Activated T-helper 9 cell treated with anti-CD3 and anti-CD28 coated beads, Interleukin-2, amount 50 U/mL, for 16 hours (primary cell): ENCODE results near the gene HS6ST1.
"Not testable (repeated sequence)": the region's sequence is repeated elsewhere in the genome, so short reads cannot be mapped to it uniquely, and the experiment has no call there.

Source experiments
- DNase-seq: peaks from one replicate; pipeline ENCODE4 v3.0.0-alpha.2; 2020; ENCODE audit warnings: low read depth

The HS6ST1 gene

DNA sequence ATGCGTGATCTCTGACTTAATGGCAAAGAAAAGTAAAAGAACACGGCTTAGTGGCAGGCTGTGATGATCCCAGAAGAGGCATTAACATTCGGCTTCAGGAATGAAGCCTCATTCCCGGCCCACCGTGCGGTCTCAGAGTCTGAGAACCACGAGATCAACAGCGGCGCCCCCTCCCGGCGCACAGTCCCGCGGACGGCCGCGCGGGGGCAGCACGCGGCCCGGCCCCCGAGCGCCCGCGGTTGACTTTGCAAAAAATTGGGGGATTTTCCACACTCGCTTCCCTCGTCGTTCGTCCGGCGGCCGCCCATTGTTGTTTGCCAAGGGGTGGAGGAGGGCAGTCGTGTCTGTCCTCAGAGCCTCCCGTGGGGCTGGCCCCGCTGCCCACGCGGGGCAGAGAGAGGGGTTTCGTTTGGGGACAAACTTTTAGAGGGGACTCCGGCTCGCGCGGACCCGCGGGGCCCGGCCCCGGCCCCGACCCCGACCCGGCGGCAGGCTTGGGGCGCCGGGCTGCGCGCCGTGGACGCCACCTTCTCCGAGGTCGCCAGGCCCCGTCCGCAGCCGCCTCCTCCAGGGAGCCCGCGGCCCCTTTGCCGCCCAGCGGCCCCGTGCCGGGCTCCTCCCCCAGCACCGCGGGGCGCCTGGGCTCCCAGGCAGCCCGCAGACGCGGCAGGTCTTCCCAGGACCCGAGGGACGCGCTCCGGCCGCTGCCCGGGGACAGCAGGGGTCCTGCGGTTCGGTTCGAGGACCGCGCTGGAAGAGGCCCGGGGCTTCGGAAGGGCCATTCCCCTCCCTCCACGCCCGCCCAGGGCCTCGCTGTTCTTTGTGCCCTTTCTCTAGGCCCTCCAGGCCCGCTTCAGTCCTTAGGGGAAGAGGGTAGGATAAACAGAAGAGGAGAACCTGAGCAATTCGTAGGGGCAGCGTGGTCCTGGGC lies 3.4 kb upstream of the HS6ST1 start:
- DNase-seq, result peak; percentile 74

DNA sequence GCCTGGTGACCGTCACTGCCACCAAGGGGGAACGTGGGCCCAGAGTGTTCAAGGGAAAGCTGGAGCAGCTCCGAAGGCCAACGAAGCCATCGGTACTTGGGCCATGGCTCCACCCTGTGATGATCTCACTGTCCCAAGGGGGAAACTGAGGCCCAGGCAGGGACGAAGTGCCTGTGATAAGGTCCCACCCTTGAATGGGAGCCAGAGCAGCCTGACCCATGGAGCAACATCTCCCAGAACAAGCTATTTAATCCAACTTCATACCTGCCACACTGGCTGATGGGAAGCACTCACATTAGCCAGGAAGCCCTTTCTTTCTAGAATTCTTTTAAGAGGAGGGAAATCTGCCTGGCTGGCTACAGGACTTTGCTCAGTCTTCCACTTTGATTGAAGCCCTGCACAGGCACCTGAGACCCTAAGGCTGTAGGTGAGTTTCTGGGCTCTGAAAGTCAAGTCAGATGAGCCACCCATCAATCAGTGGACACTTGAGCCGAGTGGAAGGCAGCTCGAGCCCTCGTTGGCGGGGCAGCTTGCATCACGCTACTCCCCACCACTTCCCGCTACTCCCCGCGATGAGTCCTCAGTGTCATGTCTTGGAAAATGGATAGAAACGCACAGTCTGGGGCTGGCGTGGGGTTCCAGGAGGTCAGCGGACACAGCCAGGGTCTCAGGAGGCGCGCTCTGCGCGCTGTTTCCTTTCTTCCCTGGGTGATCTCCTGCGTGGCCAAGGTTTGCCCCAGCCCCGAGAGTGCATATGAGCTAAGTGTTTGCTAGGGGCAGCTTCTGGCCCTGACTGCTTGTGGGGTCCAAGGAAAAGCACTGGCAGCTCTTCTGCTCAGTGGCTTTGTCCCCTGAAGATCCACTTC lies 2.5 kb upstream of the HS6ST1 start:
- no peak for DNase-seq

DNA sequence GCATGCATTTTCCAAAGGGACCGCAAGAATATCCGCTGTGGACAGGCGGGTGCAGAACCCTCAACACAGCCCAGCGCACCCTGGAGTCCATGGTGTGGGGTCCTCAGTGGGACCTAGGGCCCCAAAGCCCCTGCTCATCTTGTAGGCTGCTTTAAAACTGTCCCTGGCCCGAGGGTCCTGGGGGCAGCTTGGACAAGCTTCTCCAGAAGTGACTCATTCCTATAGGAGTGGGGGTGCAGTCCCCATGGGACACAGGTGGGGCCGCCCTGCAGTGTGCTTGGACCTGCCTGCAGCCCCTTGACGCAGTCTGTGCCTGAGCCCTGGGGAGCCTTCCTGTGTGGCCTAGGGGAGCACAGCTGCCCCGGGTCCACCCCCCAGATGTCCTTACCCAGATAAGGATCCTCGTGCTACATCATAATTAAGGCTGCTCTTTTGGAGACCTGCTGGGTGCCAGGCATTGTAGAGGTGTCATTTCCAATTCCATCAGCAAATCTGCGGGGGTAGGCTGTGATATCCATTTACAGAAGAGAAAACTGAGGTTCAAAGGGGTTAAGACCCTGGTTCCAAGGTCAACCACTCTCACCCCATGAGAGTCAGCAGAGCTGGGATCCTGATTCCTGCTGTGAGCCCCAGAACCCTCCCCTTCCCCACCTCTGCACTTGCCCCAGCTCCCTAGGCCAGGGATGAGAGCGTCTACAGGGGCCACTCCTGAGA lies 1.7 kb upstream of the HS6ST1 start:
- no peak for DNase-seq

DNA sequence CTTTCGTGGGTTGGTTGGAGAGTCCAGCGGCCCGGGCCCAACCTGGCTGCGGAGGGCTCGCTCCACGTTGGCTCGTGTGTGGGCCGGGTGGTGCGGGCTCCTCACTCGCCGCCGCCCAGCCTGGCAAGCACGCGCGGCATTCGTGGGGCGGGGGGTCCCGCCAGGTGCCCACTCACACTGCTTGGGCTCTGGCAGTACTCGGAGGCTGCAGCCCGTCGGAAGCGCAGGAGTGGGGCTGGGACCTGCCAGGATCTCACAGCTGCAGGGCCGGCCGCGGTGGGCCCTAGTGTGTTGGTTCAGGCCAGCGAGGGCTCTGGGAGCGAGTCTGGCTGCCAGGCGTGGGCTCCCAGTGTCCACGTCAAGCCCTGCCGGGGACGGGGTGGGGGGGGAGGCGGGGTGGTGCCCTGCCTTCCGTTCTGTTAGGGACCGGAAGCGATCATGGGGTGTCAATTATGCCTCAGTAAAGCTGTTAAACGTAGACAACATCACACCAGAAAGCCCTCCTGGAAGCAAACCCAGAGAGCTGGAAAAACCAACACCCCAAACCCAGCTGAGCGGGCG lies 1.0 kb upstream of the HS6ST1 start:
- DNase-seq, result no peak

DNA sequence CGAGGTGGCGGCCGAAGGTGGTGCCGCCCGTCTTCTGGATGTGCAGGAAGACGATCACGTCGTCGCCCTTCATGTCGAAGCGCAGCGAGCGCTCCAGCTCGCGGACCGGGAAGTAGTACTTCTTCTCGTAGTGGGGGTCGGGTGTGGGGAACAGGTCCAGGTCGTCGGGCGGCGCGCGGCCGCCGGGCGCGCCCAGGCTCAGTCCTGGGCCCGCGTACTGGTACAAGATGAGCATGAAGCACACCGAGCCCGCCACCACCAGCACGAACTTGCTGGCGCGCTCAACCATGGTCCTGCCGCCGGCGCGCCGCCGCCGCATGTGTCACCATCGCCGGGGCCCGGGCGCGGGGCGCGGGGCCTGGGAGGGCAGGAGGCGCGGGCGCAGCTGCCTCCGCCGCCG lies 423 bp downstream of the HS6ST1 start:
- DNase-seq, result not testable (repeated sequence)

DNA sequence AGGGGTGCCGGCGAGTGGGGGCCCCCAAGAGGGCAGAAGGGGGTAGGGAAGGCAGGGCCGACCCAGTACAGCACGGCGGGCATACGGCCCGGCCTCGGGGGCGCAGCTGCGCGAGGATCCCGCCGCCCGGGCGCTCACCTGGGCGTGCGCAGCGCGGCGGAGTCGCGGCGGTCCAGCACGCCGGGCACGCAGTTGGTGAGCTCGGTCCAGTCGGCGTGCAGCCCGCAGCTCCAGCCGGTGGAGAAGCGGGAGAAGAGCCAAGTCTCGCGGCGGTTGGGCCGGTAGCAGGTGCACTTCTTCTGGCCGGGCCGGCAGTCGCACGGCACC lies 806 bp downstream of the HS6ST1 start:
- DNase-seq, result not testable (repeated sequence)

DNA sequence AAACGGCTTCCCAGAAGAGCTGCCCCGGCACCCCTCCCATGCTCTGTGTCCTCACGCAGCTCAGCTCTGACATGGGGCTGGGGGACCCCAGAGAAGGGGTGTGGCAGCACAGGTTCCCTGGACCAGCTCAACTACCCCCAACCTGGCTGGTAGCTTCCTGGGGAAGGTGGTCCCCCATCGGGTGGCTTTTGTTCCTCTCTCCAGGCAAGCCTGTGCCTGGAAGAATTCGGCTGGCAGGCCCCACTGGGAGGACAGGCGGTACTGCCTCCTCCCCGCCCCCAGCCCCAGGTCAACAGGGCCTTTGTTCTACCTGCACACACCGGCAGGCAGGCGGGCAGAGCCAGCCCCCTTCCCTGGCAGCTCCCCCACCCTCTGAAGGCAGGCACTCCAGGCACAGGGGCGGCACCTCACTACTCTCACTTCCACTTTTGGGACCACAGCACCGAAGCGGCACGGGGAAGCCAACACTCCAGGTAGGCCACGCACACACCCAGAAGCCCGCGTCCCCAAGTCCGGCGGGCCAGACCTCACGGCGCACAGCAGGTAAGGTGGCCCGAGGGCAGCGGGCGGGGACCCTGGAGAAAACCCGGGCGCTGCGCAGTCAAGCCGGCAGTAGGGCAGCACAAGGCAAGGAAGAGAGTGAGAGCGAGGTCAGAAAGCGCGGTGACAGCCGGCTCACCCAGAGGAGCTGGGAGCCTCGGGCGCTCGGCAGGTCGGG lies 1.3 kb downstream of the HS6ST1 start:
- no peak for DNase-seq

DNA sequence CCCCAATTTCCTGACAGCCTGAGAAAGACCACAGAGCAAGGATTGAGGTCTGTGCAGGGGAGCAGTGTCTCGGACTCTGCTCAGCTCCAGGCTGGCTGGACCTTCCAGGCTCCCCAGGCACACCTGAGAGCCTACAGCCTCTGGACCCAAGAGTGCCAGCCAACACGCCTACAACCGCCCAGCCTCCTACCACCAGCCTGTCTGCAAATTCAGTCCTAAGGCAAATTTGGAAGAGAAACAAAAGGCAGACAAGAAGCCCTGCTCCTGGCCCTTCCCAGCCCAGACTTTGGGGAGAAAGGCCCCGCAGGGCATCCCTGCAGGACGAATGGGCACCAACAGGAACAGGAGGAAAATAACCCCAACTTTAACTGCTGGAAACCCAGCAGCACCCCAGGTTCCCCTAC lies 1.9 kb downstream of the HS6ST1 start:
- DNase-seq, result no peak

DNA sequence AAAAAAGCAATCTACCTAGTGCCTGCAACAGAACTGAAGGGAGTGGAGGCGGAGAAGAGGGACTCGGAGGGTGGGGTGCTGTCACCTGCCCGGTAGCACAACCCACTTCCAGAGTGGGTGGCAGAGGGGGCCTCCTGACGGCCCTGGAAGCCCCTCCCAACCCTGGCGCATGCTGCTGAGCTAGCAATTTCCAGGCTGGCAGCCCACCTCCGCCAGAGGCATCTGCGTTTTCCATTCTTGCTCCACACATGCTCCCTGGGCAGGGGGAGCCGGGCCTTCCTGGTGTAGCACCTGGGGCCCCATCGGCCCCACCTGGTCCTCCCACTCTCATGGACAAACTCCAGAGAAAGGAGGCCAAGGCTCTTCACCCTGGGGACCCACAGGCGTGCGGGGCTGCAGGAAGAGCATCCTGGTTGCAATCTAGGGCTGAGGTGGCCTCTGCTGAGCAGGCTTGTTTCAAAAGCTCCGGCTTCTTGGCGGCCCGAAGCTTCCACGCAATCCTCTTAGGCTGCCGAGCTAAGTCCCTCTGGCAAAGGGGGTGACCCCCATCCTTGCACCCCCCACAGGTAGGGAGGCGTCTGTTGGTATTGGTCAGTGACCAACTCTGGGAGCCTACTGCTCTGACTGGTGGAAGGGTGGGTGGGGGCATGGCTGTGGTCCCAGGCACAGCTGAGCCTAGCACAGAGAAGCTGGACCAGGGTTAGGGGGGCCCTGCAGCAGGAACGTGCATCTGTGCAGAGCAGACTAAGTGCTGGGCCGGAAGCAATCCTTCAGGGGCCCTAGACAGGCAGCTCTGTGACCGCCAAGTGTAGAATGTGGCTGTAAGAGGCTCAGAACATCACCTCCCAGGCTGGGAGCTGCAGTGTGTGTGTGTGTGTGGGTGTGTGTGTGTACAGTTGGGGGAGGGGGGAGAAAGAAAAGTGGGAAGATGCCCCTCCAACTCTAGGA lies 2.6 kb downstream of the HS6ST1 start:
- no peak for DNase-seq

DNA sequence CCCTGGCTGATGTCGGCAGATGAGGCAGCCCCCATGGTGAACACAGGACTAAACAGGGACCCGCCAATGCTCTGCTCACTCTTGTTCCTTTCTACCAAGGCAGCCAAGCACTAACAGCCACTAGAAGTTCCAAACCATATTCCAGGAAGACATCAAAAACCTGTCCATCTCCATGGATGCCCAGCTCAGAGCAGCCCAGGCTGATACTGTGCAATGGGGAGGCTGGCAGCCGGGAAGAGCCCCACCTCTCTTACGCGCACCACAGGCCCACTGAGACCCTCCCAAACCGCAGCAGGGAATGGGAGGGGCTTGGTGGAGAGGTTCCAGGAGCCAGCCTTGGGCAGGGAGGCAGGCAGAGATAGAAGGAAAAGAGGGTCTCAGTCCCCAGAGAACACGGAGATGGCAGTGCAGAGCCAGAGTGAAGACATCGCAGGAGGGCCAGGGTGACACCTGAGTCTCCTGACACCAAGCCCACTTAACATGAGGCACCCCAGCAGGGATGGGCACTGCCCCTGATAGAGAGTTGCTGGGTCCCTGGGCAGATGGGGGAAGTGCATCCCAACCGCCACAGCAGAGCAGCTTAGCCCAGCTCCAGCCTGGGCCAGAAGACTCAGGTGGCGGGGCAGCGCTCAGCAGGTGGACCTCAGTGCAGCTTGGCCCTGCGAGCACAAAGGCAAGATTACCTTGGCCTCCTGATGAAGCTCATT lies 3.4 kb downstream of the HS6ST1 start:
- no peak for DNase-seq

DNA sequence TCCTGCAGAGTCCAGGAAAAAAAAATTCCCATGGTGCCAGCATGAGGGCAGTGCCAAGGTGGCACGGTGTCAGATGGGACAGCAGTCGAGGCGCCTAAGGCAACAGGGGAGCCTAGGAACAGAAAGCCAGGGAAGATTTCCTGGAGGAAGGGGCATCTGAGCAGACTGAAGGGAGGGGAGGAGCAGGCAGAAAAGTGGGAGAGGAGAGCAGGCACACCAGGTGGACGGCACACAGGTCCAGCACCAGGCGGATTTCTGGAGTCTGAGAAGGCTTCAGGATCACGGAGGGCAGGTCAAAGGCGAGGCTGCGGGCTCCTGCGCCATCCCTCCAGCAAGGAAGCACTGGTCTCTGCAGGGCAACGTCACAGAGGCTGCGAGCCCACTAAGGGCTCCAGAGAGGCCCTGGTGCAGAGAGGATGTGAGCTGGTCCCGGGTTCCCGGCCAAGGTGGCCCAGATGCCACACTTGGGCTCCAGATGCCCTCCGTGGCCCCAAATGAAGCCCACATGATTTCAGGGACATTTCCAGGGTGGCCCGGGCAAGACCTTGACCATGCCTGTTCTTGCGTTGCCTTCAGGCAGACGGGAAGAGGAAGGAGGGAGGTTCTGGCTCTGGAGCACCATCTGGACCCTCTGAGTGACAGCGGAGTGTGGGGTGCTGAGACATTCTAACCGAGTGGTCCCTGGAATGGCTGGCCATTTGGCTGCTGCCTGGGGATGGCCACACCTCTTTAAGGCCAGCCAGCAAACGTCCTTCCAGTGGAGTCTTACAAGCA lies 4.1 kb downstream of the HS6ST1 start:
- DNase-seq, result no peak

DNA sequence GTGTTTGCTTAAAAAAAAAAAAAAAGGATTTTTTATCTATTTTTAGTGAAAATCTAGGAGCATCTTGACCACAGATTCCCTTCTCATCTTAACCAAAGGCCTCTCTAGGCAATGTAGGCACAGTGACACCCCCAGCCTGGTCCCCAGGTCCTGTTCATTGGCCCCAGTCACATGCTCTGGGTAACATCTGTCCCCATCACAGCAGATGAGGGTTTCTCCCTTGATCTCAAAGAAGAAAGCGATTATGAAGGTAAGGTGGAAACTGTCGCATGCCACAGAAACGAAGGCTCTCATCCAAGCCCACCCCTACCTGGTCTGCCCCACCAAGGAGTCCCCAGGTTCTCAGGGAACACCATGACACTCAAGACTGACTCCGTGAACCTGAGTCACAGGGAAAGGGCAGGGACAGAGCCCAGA lies 4.7 kb downstream of the HS6ST1 start:
- DNase-seq, result no peak

DNA sequence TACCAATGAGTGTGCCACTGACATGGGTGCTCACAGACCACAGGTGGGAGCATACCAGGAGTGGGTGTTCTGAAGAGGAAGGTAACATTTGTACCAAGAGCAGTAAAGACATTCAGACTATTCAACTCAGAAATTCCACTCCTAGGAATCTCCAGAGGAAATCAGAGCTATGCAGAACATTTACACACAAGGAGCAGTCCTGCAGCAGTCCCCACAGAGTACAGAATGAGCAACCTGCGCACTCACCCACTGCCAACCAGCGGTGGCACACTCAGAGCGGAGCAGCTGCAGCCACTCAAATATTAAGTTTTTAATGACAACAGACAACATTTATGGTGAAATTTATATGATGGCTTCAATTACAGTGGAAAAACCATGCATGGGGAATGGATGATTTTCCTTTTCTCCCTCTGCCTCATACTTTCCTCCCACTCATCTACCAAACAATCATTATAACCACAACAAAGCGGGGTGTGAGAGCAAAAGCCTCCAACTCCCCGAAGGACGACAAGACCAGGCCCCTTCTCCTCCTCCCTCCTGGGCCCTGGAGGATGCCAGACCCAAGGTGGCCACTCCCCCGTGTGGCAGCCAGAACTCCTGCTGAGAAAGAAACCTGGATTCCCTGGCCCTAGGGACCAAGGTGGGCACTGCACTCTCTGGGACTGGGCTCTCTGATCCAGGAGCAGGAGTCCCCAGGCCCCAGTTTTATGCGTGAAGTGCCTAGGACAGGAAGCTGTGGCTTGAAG lies 5.4 kb downstream of the HS6ST1 start:
- DNase-seq, result no peak

DNA sequence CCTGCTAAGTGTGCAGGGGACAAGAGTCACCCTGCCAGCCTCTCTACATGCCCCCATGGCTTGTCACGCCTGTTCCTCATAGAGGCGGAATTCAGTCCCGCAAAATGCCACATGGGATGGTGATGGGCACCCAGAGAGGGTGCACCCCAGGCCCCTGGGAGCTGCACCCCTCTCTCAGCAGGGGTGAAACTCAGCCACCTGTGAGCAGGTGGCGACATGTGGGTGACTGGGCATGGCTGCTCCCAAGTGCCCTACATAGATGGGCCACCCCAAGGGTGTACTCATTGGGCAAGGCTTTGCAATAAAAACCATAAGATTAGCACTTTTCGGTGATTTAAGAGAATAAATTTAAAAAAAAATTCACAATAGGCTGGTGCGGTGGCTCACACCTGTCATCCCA lies 6.3 kb downstream of the HS6ST1 start:
- no peak for DNase-seq

DNA sequence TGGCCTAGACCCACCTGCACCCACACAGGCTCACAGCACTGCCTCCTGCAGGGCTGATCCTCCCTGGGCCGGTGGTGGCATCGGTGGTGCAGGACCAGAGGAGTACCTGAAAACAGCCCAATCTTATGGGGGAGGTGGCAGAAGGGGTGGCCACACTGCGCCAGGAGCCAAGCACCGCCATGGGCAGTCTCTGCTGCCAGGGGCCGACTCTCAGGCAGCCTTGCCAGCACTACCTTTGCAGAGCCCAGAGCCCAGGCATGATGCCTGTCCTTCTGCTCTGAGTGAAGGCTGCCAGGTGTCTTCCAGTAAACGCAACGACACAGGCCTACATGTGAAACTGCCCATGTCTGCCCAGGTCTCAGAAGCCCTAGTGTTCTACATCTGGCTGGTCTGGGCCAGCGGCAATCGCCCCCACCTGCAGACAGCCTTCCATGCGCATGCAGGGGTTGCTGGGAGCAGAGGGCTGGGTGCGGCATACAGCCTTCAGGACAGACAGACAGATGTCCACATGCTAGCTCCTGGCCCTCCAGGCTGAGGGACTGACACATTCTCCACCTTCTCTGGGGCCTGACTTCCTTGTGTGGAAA lies 6.8 kb downstream of the HS6ST1 start:
- no peak for DNase-seq

DNA sequence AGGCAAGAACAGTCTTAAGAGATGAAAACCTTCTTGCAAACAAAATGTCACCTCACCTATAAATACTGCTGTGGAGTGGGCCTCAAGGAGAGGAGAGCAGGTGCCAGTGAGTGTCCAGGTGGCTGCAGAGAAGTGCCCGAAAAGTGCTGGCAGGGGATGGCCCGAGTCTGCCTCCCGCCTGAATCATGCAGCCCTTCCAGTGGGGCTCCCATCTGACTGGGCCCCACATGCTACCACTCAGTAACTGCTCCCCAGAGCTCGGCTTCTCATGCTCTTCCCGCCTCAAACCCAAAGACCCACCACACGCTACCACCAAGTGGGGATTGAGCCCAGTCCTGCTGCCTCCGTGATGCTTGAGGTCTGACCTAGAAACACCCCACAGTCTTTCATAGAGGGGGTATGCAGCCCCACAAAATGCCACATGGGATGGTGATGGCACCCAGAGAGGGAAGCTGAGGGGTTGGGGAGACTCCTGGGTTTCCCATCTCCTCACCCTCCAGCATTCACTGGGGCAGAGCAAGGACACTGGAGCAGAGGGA lies 7.4 kb downstream of the HS6ST1 start:
- DNase-seq, result no peak

DNA sequence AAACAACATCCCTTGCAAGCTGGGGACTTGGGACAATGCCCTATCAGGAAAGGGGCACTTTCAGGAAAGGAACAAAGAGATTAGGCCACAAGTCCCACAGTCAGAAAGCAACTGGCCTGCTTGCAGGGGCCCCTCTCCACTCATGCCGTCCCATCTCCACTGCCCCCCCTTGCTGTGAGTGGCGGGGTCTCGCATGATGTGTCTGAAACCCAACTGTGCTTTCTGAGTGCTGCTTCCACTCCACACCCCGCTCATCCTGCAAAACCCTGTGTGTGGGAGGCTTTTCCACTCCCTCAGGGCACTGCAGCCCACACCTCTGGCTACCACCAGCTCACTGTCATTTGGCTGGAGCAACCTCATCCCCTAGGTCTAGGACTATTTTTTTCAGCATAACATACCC lies 7.9 kb downstream of the HS6ST1 start:
- DNase-seq, result no peak
